Duodenal mucosa (tissue), 2 donors: Measurements from ENCODE around the gene TNNT3.
"Not testable (repeated sequence)": the region's sequence is repeated elsewhere in the genome, so short reads cannot be mapped to it uniquely, and the experiment has no call there.

Source experiments
- H3K27ac ChIP-seq: one replicate; pipeline ENCODE4 v1.7.0; 2013; ENCODE audit warnings: low read depth, low read length
- H3K27me3 ChIP-seq, 2 donors: one replicate each; pipeline ENCODE4 v1.7.0; 2013; ENCODE audit warnings: low read length in 2 of 2, control low read depth in 1 of 2; ENCODE audit not compliant: insufficient read depth in 2 of 2, control insufficient read depth in 1 of 2
- H3K36me3 ChIP-seq, 2 donors: one replicate each; pipeline ENCODE4 v1.7.0; 2013; ENCODE audit warnings: low read length in 2 of 2, control low read depth in 1 of 2; ENCODE audit not compliant: insufficient read depth in 2 of 2, control insufficient read depth in 1 of 2
- H3K4me1 ChIP-seq, 2 donors: one replicate each; pipeline ENCODE4 v1.7.0; 2013; ENCODE audit warnings: low read length in 2 of 2, control low read depth in 1 of 2; ENCODE audit not compliant: insufficient read depth in 2 of 2, control insufficient read depth in 1 of 2
- H3K4me3 ChIP-seq, 2 donors: one replicate each; pipeline ENCODE4 v1.7.0; 2013; ENCODE audit warnings: low read length in 2 of 2, low read depth in 1 of 2
- H3K9ac ChIP-seq, 2 donors: one replicate each; pipeline ENCODE4 v1.7.0; 2013; ENCODE audit warnings: low read length in 2 of 2, low read depth in 1 of 2
- H3K9me3 ChIP-seq, 2 donors: one replicate each; pipeline ENCODE4 v1.7.0; 2013; ENCODE audit warnings: low read length in 2 of 2, control low read depth in 1 of 2; ENCODE audit not compliant: control insufficient read depth in 1 of 2

The TNNT3 gene

DNA sequence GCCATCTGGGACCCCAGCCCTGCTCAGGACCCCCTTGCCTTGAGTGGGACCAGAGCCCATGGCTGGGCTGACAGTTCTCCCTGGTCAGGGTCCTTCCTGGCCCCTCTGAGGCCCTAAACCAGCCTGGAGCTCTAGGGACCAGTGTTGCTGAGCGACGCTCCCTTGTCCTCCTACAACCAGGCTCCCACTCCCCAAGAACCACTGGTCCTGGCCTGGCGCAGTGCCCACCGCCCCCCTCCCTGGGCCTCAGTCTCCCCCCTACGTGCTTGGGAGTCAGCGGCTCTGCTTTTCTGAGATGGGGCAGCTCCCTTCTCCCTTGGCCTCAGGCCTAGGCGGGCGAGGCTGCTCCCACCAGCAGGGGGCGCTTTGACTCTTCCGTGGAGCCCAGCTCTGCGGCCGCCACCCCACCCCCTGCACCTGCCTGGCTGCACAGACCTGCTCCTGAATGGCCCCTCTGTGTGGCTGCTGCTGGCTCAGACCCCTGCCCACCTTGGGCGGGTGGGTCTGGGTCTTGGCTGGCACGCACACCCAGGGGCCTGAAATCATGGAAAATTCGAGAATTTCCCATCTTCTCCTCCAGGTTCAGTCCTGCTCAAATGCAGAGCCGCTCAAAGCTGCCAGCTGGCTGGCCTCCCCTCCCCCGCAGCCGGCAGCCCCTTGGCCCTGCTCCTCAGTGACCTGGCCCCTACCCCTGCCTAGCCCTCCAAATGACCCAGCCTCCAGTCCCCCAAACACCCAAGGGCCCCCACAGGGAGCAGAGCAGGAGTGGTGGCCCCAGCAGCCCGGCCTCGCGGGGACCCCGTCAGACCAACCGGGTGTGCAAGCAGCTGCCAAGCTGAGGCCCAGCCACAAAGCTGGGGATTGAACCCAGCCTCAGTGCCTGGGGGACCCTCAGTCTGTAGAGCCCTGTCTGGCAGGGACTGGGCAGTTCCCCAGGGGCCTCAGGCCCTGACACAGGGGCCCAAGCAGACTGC lies 37.0 kb upstream of the TNNT3 start:
- peaks cover 0 to 26% of the 10 kb centered on the region in 2 donors for H3K36me3 ChIP-seq
- no peak overlapping the region for H3K4me3 ChIP-seq

DNA sequence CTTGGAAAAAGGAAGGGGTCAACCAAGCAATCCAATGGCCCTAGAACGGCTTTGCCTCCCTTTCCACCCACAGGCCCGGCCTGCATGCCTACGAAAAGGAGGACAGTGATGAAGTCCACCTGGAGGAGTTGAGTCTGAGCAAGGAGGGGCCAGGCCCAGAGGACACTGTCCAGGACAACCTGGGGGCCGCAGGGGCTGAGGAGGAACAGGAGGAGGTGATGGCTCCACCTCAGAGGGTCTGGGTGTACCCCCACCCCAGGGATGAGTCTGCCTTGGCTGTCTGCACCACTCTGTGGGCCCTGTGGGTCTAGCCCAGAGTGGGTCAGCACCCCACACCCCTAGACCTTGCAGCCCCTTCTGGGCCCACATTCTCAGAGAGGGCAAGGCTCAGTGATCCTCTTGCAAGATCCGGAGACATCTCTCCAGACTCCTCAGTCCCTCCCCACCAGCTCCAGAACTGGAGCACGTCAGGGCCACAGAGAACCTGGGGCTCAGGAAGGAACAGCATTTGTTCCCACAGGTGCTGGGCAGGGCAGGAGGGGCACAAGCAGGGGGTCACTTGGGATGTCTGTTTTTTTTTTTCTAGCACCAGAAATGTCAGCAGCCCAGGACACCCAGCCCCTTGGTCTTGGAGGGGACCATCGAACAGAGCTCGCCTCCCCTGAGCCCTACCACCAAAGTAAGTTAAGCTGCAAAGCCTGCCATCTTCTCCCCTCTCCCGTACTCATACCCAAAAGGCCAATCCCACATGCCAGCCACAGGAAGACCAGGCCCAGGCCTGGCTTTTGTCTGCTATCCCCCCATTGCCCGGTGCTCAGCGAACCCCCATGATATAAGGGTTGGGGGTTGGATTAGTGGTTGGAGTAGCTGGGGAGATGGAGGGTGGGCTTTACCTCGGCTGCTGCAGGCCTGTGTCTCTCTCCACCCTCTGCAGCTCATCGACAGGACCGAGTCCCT lies 35.9 kb upstream of the TNNT3 start:
- Histone ChIP-seq H3K9me3 (no peaks in the 10 kb centered on the region), H3K36me3 (peaks cover 0 to 26% of the 10 kb centered on the region in 2 donors), H3K27me3 (no peaks in the 10 kb centered on the region), H3K9ac (no peak overlapping the region), H3K4me1 (peaks cover 0 to 4% of the 10 kb centered on the region in 2 donors), H3K4me3 (no peak overlapping the region), H3K27ac (no peak overlapping the region)

More for the DNA sequence above, 37.0 kb upstream of the TNNT3 start:
- no peak overlapping the region for H3K27ac ChIP-seq
- H3K9me3 ChIP-seq: no peaks in the 10 kb centered on the region
- H3K4me1 ChIP-seq: peaks cover 0 to 6% of the 10 kb centered on the region in 2 donors
- no peak overlapping the region for H3K9ac ChIP-seq
- H3K27me3 ChIP-seq: no peaks in the 10 kb centered on the region

DNA sequence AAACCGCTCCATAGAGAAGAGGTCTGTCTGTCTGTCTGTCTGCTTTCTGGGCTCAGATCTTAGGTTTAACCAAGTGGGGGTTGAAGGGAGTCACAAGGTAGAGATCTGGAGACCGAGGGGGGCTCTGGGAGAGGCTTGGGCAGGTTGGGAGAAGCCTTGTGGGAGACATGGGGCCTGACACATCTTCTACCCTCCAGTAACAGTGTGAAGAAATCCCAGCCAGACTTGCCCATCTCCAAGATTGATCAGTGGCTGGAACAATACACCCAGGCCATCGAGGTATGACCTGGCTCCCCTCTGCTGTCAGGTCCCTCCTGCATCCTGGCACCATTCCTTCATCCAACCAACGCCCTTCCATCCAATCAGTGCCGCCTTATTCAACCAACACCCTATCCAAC lies 35.2 kb upstream of the TNNT3 start:
- no peak overlapping the region for H3K27ac ChIP-seq
- H3K4me3 ChIP-seq: no peak overlapping the region
- H3K36me3 ChIP-seq: peaks cover 0 to 26% of the 10 kb centered on the region in 2 donors
- H3K9me3 ChIP-seq: no peaks in the 10 kb centered on the region
- H3K27me3 ChIP-seq: no peaks in the 10 kb centered on the region
- peaks cover 0 to 7% of the 10 kb centered on the region in 2 donors for H3K4me1 ChIP-seq
- no peak overlapping the region for H3K9ac ChIP-seq

DNA sequence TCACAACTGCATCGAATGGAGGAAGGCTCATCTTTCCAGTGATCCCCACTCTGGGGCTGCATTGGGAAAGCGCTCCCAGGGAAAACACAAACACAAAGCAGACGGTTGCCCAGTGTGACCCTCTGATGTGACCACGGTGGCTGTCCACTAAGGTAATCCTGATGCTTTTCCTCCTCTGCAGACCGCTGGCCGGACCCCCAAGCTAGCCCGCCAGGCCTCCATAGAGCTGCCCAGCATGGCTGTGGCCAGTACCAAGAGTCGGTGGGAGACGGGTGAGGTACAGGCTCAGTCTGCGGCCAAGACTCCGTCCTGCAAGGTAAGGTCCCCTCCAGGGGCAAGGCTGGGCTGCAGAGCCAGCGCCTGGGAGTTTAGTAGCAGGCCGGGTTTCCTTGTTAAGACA lies 33.0 kb upstream of the TNNT3 start:
- not testable (repeated sequence) for H3K27ac ChIP-seq, H3K27me3 ChIP-seq, H3K9ac ChIP-seq, H3K9me3 ChIP-seq, H3K4me1 ChIP-seq, H3K4me3 ChIP-seq
- peaks cover 0 to 26% of the 10 kb centered on the region in 2 donors for H3K36me3 ChIP-seq

DNA sequence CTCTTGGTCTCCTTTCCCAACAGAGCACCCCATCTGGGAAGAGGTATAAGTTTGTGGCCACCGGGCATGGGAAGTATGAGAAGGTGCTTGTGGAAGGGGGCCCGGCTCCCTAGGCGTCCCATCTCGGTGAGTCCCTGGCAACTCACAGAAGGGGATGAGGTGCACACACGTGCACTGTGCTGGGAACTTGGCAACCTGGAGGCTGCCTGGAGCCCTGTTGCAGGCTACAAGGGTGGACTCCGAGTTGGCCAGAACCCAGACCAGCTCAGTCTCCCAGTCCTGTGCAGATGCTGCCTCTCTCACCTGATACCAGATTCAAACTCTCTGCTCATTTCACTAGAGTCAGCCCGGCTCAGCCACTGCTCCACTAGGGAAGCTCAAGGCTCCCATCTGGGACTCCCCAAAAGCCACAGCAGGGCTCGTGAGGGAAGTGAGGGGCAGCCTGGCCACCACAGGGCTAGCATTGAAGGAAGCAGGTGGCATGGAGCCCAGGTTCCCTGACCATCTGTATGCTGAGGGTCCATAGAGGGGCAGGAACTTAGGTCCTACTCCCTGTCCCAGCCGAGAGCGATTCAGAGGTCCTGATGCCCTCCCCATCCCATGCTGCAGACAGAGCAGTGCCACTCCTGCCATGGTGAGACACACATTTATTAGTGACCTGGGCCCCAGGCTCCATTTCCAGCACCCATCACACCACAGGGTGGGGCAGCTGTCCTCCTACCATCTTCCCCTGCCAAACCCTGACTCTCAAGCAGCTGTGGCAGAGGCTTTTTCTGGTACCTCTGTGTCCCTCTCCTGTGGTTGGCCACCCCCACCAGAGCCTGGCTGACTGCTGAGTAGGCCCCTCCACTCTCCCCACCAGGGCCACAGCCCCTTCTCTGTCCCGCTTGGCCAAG lies 31.8 kb upstream of the TNNT3 start:
- H3K27ac ChIP-seq: no peak overlapping the region
- no peak overlapping the region for H3K9ac ChIP-seq

DNA sequence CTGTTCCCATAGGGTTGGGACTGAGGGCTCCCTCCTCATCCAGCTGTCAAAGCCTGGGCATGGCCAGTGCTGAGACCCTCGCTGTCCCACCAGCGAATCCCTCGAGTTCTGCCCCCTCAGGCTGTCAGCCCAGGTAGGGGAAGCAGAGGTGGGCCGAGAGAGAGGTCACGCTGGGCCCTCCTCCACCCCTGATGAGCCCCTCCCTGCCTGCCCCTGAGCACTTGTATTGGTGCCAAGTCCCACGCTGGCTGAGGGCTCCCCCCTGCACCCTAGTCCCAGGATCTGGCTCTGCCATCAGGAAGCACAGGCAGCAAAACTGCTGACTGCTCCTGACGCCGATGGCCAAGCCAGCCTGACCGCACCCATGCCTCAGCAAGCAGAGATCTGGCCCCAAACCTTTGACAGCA lies 31.2 kb upstream of the TNNT3 start:
- no peak overlapping the region for H3K4me3 ChIP-seq
- no peak overlapping the region for H3K9ac ChIP-seq
- H3K36me3 ChIP-seq: peaks cover 0 to 26% of the 10 kb centered on the region in 2 donors
- H3K9me3 ChIP-seq: no peaks in the 10 kb centered on the region
- no peaks in the 10 kb centered on the region for H3K27me3 ChIP-seq
- peaks cover 0 to 3% of the 10 kb centered on the region in 2 donors for H3K4me1 ChIP-seq
- no peak overlapping the region for H3K27ac ChIP-seq

More for the DNA sequence above, 31.8 kb upstream of the TNNT3 start:
- Histone ChIP-seq H3K9me3 (no peaks in the 10 kb centered on the region), H3K36me3 (peaks cover 0 to 26% of the 10 kb centered on the region in 2 donors), H3K27me3 (no peaks in the 10 kb centered on the region), H3K4me1 (peaks cover 0 to 3% of the 10 kb centered on the region in 2 donors), H3K4me3 (no peak overlapping the region)

DNA sequence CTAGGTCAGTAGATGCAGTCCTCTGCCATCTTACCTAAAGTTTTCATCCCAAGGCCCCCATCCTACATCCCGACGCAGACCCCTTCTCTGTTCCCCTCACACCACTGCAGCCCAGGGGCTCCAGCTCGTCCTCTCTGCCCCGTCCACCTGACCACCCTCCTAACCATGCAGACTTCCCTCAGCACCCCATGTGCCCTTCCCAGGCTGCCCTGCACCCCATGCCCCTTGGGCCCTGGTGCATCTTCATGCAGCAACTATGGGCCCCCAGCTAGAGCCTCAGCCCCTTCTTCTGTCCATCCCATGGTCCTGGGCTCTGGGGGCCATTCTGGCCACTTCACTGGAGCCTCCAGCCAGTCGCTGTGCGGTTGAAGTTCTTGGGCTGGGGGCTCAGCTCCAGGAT lies 30.7 kb upstream of the TNNT3 start:
- Histone ChIP-seq H3K9ac (no peak overlapping the region), H3K9me3 (no peaks in the 10 kb centered on the region), H3K4me1 (peaks cover 0 to 3% of the 10 kb centered on the region in 2 donors), H3K36me3 (peaks cover 0 to 26% of the 10 kb centered on the region in 2 donors), H3K4me3 (no peak overlapping the region), H3K27me3 (no peaks in the 10 kb centered on the region), H3K27ac (no peak overlapping the region)

DNA sequence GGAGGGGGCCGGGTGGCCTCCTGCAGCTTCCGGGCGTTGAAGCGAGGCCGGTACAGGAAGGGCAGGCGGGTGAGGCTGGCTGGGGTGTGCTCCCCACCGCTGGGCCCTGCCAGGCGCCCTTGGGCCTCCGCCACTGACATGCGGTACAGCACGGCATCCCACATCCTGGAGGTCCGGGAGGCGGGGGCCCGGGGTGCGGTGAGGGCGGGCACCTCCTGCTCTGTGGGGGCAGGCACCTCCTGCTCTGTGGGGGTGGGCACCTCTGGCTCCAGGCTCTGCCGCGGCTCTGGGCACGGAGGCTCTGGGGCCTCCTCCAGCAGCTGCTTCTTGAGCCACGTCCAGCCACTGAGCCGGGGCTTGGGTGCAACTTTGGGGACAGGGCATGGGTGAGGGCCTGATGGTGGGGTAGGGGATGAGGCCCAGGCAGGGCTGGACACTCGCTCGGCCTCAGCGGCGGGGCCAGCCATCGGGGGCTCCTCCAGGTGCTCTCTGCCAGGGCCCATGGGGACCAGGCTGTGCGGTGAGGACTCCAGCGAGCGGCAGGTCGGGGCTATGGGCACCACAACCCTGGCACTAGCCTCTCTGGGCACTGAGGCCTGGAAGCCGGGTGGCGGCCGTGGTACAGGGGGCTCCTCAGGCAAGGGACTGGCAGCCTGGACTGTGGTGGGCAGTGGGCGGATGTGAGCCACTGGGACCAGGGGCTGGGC lies 30.1 kb upstream of the TNNT3 start:
- Histone ChIP-seq H3K4me1 (peaks cover 0 to 3% of the 10 kb centered on the region in 2 donors), H3K9ac (no peak overlapping the region), H3K9me3 (no peaks in the 10 kb centered on the region), H3K36me3 (peaks cover 0 to 22% of the 10 kb centered on the region in 2 donors), H3K27ac (no peak overlapping the region), H3K27me3 (no peaks in the 10 kb centered on the region), H3K4me3 (no peak overlapping the region)
